ENCODE results near the gene NFIA. TPM values are rescaled to one million over a fixed set of nuclear protein-coding genes. Genes with fewer than 3 reads are reported as not detected.
A peak's percentile ranks its signal among the peaks of the same experiment; 100 is the strongest.
"Not testable (repeated sequence)": the region's sequence is repeated elsewhere in the genome, so short reads cannot be mapped to it uniquely, and the experiment has no call there.

NFIA gene
- total RNA-seq, 1 donor from 2014 or later: 1.5 TPM

GRCh38 chr1:61453111-61453961 lies 371.0 kb downstream of the NFIA start:
- H3K4me1 Mint-ChIP-seq (ENCODE audit: low read depth): no peaks in the 10 kb centered on the region
- intact Hi-C loops (cut with micrococcal nuclease): loop anchor here (1.0 to 5.0 kb wide), 4 partner anchors 399 to 1481 kb away; no protein-coding TSS in a partner anchor
- no peak overlapping the region for H3K4me3 Mint-ChIP-seq (ENCODE audit: low read depth)
- DNase-seq (ENCODE audit: low spot score): peak; percentile 35
- H3K27me3 Mint-ChIP-seq (ENCODE audit: low read depth): peaks cover 6% of the 10 kb centered on the region
- H3K27ac Mint-ChIP-seq: no peak overlapping the region
- no peaks in the 10 kb centered on the region for H3K9me3 Mint-ChIP-seq
- no peaks in the 10 kb centered on the region for H3K36me3 Mint-ChIP-seq (ENCODE audit: low read depth)

- Mint-ChIP-seq H3K4me1 (ENCODE audit: low read depth) (no peaks in the 10 kb centered on the region), H3K36me3 (ENCODE audit: low read depth) (no peaks in the 10 kb centered on the region), H3K4me3 (ENCODE audit: low read depth) (no peak overlapping the region), H3K27me3 (ENCODE audit: low read depth) (peaks cover 12% of the 10 kb centered on the region), H3K27ac (no peak overlapping the region), H3K9me3 (no peaks in the 10 kb centered on the region)
- no peak for DNase-seq (ENCODE audit: low spot score)
- intact Hi-C loops (cut with micrococcal nuclease): no loop called here
Observed at GRCh38 chr1:61455400-61455799, 373.0 kb downstream of the NFIA start.

GRCh38 chr1:61457526-61458040 lies 375.2 kb downstream of the NFIA start:
- Mint-ChIP-seq H3K9me3 (no peaks in the 10 kb centered on the region), H3K4me3 (ENCODE audit: low read depth) (no peak overlapping the region), H3K27me3 (ENCODE audit: low read depth) (peaks cover 11% of the 10 kb centered on the region), H3K27ac (no peak overlapping the region), H3K36me3 (ENCODE audit: low read depth) (no peaks in the 10 kb centered on the region), H3K4me1 (ENCODE audit: low read depth) (no peaks in the 10 kb centered on the region)
- no peak for DNase-seq (ENCODE audit: low spot score)
- intact Hi-C loops (cut with micrococcal nuclease): no loop called here

GRCh38 chr1:61459345-61459744 lies 377.0 kb downstream of the NFIA start:
- DNase-seq (ENCODE audit: low spot score): no peak
- H3K27ac Mint-ChIP-seq: no peak overlapping the region
- H3K36me3 Mint-ChIP-seq (ENCODE audit: low read depth): no peaks in the 10 kb centered on the region
- H3K4me1 Mint-ChIP-seq (ENCODE audit: low read depth): peaks cover 2% of the 10 kb centered on the region
- peaks cover 11% of the 10 kb centered on the region for H3K27me3 Mint-ChIP-seq (ENCODE audit: low read depth)
- H3K4me3 Mint-ChIP-seq (ENCODE audit: low read depth): no peak overlapping the region
- H3K9me3 Mint-ChIP-seq: no peaks in the 10 kb centered on the region
- intact Hi-C loops (cut with micrococcal nuclease): no loop called here

GRCh38 chr1:61460191-61460590 lies 377.8 kb downstream of the NFIA start:
- no peak for DNase-seq (ENCODE audit: low spot score)
- H3K27me3 Mint-ChIP-seq (ENCODE audit: low read depth): peaks cover 6% of the 10 kb centered on the region
- H3K4me3 Mint-ChIP-seq (ENCODE audit: low read depth): no peak overlapping the region
- no peak overlapping the region for H3K27ac Mint-ChIP-seq
- intact Hi-C loops (cut with micrococcal nuclease): no loop called here
- H3K36me3 Mint-ChIP-seq (ENCODE audit: low read depth): no peaks in the 10 kb centered on the region
- peaks cover 2% of the 10 kb centered on the region for H3K4me1 Mint-ChIP-seq (ENCODE audit: low read depth)
- no peaks in the 10 kb centered on the region for H3K9me3 Mint-ChIP-seq

GRCh38 chr1:61461406-61462384 lies 379.3 kb downstream of the NFIA start:
- H3K4me3 Mint-ChIP-seq (ENCODE audit: low read depth): no peak overlapping the region
- no peak overlapping the region for H3K27ac Mint-ChIP-seq
- peaks cover 2% of the 10 kb centered on the region for H3K4me1 Mint-ChIP-seq (ENCODE audit: low read depth)
- intact Hi-C loops (cut with micrococcal nuclease): no loop called here
- H3K36me3 Mint-ChIP-seq (ENCODE audit: low read depth): no peaks in the 10 kb centered on the region
- H3K27me3 Mint-ChIP-seq (ENCODE audit: low read depth): peaks cover 6% of the 10 kb centered on the region
- DNase-seq (ENCODE audit: low spot score): no peak
- H3K9me3 Mint-ChIP-seq: no peaks in the 10 kb centered on the region

GRCh38 chr1:61462628-61463027 lies 380.3 kb downstream of the NFIA start:
- intact Hi-C loops (cut with micrococcal nuclease): no loop called here
- peaks cover 2% of the 10 kb centered on the region for H3K4me1 Mint-ChIP-seq (ENCODE audit: low read depth)
- no peak for DNase-seq (ENCODE audit: low spot score)
- no peaks in the 10 kb centered on the region for H3K36me3 Mint-ChIP-seq (ENCODE audit: low read depth)
- H3K27me3 Mint-ChIP-seq (ENCODE audit: low read depth): peaks cover 6% of the 10 kb centered on the region
- H3K4me3 Mint-ChIP-seq (ENCODE audit: low read depth): no peak overlapping the region
- no peak overlapping the region for H3K27ac Mint-ChIP-seq
- no peaks in the 10 kb centered on the region for H3K9me3 Mint-ChIP-seq

GRCh38 chr1:61463220-61463619 lies 380.9 kb downstream of the NFIA start:
- Mint-ChIP-seq H3K4me3 (ENCODE audit: low read depth) (no peak overlapping the region), H3K36me3 (ENCODE audit: low read depth) (no peaks in the 10 kb centered on the region), H3K9me3 (no peaks in the 10 kb centered on the region), H3K27me3 (ENCODE audit: low read depth) (peaks cover 6% of the 10 kb centered on the region), H3K4me1 (ENCODE audit: low read depth) (peaks cover 2% of the 10 kb centered on the region), H3K27ac (no peak overlapping the region)
- no peak for DNase-seq (ENCODE audit: low spot score)
- intact Hi-C loops (cut with micrococcal nuclease): no loop called here

- H3K9me3 Mint-ChIP-seq; DNase-seq (ENCODE audit: low spot score); intact Hi-C loops (cut with micrococcal nuclease); H3K4me1 Mint-ChIP-seq (ENCODE audit: low read depth); H3K4me3 Mint-ChIP-seq (ENCODE audit: low read depth); H3K27ac Mint-ChIP-seq; H3K36me3 Mint-ChIP-seq (ENCODE audit: low read depth); H3K27me3 Mint-ChIP-seq (ENCODE audit: low read depth): not testable (repeated sequence)
Observed at GRCh38 chr1:61467836-61468235, 385.5 kb downstream of the NFIA start.

- Mint-ChIP-seq H3K36me3 (ENCODE audit: low read depth) (no peaks in the 10 kb centered on the region), H3K4me1 (ENCODE audit: low read depth) (no peaks in the 10 kb centered on the region), H3K27me3 (ENCODE audit: low read depth) (peaks cover 3% of the 10 kb centered on the region), H3K9me3 (no peaks in the 10 kb centered on the region), H3K4me3 (ENCODE audit: low read depth) (no peak overlapping the region), H3K27ac (no peak overlapping the region)
- DNase-seq (ENCODE audit: low spot score): no peak
- intact Hi-C loops (cut with micrococcal nuclease): no loop called here
Observed at GRCh38 chr1:61469365-61469764, 387.0 kb downstream of the NFIA start.

GRCh38 chr1:61472876-61473275 lies 390.5 kb downstream of the NFIA start:
- Mint-ChIP-seq H3K27me3 (ENCODE audit: low read depth) (peaks cover 7% of the 10 kb centered on the region), H3K4me1 (ENCODE audit: low read depth) (no peaks in the 10 kb centered on the region), H3K36me3 (ENCODE audit: low read depth) (no peaks in the 10 kb centered on the region), H3K4me3 (ENCODE audit: low read depth) (no peak overlapping the region), H3K27ac (no peak overlapping the region), H3K9me3 (no peaks in the 10 kb centered on the region)
- intact Hi-C loops (cut with micrococcal nuclease): no loop called here
- DNase-seq (ENCODE audit: low spot score): no peak

GRCh38 chr1:61474269-61474817 lies 392.0 kb downstream of the NFIA start:
- H3K4me3 Mint-ChIP-seq (ENCODE audit: low read depth): no peak overlapping the region
- intact Hi-C loops (cut with micrococcal nuclease): no loop called here
- H3K27ac Mint-ChIP-seq: no peak overlapping the region
- no peaks in the 10 kb centered on the region for H3K9me3 Mint-ChIP-seq
- H3K36me3 Mint-ChIP-seq (ENCODE audit: low read depth): no peaks in the 10 kb centered on the region
- no peak for DNase-seq (ENCODE audit: low spot score)
- H3K27me3 Mint-ChIP-seq (ENCODE audit: low read depth): peaks cover 9% of the 10 kb centered on the region
- no peaks in the 10 kb centered on the region for H3K4me1 Mint-ChIP-seq (ENCODE audit: low read depth)

Data from activated T-helper 2 cell treated with anti-CD3 and anti-CD28 coated beads, Interferon-gamma antibody, Interleukin-2, Interleukin-4, amounts not matched to agents 10 μg/mL and 5 μg/mL and 100 μg/mL, durations not matched to agents 14 hours and 24 hours and 36 hours (primary cell).